ENCODE results near the gene SHANK1.
A peak's percentile ranks its signal among the peaks of the same experiment; 100 is the strongest.

The SHANK1 gene

GRCh38 chr19:50658441-50659317, 60.9 kb downstream of the SHANK1 start:
- peak; percentile 93 for DNase-seq

DNA sequence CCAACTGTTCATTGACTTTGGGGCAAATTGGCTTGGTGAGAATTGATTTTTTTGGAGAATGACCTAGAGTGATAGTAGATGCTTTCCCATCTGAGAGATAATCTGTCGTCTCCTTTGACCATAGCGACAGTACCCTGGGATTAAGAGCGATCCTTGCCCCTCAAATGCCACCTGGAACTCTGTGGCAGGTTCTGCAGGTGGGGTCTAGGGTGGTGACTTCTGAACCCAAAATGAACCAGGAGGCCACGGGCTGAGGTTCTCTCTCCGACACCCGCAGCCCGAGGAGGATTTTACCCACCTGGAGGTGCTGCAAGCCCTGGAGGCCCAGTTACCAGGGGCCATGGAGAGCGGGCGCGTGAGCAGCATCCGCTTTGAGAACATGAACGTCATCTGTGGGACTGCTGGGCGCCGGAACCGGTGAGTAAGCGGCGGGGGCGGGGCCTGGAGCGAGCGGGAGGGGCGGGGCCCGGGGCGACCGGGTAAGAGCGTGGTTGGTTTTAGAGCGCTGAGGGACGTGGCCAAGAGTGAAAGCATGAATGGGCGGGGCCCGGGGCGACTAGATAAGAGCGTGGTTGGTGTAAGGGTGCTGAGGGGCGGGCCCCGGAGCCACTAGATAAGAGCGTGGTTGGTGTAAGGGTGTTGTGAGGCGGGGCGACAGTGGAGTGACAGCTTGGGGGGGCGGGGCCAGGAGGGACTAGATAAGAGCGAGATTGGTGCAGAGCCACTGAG, 61.7 kb downstream of the SHANK1 start:
- DNase-seq, result peak; percentile 100

GRCh38 chr19:50657222-50657669, 62.4 kb downstream of the SHANK1 start:
- DNase-seq, result no peak

GRCh38 chr19:50654882-50655281, 64.7 kb downstream of the SHANK1 start:
- no peak for DNase-seq

DNA sequence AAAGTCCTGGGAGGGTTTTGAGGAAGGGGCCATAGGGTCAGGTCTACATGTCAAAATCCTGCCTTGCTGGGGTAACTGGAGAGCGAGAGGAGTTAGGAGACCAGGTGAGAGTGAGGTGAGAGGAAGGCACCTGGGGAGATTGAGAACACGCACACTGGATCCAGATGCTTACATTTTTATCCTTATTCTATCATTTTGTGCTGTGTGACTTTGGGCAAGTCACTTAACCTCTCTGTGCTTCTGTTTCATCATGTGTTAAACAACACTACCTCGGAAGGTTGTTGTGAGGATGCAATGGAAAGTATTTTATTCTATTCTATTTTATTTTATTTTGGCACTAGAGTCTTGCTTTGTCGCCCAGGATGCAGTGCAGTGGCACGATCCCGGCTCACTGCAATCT, 66.9 kb downstream of the SHANK1 start:
- no peak for DNase-seq

DNA sequence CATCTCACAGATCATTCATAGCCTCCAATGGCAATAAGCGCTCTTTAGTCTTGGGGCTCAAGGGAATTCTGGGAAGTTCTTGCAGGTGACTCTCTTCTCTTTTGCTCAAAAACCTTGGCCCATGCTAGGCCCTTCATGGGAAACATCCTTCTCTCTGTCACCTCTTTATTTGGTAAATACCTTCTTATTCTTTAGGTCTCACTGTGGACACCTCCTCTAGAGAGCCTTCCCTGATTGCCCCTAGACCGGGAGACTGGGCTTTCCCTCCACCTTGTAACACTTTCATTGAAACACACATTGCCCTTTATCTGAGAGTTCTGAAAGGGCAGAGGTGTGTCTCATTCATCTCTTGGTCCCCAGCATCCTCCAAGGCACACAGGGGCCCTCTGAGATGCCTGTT, 68.4 kb downstream of the SHANK1 start:
- DNase-seq, result no peak

DNA sequence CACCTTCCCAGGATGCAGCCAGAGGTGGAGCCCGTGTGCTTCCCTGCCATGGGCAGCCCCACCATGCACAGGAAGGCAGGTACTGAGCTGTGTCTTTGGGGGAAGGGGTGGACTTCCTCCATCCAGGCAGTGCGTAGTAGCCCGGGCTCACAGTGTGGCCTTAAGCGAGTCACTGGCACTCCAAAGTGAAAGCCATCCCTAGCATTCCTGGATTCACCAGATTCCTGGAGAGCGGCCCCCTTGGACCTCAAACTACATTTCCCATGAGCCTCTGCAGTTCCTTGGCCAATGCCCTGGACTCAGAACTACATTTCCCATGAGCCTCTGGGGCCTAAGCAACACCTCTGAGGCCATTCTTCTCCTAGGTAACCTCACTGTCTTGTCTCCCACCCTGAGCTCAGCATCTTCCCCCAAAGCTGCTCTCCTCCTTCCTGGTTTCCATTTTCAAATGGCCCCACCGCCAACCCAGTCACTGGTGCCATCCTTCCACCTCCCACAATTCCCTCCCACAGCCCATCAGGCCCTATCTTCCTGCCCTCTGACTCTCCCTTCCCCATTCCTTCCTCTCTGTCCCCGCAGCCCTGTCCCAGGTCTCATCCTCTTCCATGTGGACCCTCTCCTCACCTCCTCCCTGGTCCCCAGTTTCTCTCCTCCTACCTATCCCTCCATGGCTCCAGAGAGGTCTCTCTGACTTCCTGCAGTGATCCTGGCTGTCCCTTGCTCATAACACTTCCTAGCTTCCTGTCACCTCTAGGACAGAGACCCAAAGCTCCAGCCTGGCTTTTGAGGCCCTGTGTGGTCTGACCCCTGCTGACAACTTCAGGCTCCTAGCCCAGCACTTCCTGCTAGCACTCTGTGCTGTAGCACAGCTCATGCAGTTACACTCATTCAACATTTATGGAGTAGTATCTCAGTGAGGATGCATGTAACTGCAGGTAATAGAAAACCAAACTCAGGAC, 69.9 kb downstream of the SHANK1 start, which contains the start of gene C19orf81:
Gene C19orf81, plus strand, starts transcription at position 13 of the 959 bp plus-strand sequence. Its CDS starts 0 bp downstream, at position 13.
- DNase-seq, result peak; percentile 57

DNA sequence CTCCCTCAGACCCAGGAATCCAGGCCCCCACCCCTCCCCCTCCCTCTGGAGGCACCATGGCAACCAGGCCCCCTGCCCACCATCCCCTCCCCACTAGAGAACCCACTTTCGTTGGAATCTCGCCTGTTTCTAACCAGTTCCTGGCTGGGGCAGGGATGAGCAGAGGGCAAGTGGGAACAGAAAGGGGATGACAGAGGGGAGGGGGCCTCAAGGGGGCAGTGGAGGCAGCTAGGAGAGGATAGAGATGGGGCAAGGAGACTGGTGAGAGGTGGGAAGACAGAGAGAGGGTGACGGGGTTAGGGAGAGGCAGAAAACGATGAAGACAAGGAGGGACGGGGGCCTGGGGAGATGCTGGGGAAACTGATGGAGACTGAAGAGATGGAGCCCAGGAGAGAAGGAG, 70.9 kb downstream of the SHANK1 start:
- no peak for DNase-seq

DNA sequence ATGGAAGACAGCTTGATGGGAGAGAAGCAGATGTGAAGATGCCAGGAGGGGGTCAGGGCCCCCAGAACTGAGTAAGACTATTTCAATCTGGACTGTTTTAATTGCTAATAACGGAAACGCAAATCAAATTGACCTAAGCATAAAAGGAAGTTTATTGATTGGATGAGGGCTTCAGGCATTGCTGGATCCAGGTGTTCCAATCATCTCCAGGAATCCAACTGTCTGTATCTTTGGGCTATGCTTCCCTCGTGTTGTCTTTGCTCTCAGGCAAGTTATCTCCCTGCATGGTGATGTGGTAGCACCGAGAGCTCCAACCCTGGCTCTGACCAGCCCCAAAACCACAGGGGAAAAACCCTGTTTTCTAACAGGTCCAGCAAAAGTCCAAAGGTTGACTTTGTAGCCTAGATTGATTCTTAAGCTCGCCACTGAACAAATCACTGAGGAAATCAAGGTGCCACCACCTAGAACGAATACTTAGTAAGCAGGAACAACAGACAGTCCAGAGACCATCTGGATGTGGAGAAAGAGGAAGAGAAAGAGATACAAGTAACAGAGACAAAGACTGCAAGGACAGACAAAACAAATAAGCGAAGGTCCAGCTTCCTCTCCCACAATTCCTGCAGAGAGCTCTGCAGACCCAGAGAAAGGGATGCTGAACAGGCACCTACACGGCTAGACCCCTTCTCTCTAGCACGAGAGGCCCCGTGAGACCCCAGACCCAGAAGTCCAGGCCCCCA, 71.6 kb downstream of the SHANK1 start:
- peak; percentile 72 for DNase-seq

DNA sequence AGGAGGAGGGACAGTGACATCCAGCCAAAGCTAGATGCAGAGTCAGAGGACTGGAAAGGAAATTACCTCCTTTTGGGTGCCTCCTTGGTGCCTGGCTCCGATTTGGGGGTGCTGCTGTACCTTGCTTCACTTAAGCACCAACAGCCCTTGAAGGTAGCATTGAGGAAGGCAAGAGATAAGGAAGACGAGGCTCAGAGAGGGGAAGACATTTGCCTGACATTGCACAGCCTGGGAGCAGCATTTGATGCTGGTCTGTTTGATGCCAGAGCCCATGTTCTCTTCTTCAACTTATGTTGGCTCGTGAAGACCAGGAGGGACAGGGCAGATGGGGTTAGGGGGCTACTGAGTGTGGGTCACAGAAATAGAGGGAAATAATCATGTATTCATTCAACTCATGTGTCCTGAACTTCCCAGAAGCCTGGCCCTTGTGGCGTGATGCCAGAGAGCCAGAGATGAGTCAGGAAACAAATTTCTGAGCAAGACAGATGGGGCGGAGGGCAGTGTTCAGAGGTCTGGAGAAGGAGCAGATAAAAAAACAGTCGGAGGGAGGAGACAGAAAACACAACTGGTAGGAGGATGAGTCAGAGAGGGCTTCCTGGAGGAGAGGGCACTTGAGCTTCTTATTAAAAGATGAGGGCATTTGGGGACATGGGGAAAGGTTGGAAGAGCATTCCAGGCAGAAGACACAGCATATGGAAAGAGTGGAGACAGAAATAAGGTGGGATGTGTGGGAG, 73.4 kb downstream of the SHANK1 start:
- peak; percentile 44 for DNase-seq

- no peak for DNase-seq
These were observed 74.5 kb downstream of the SHANK1 start for GRCh38 chr19:50645107-50645506.

GRCh38 chr19:50644315-50644915, 75.2 kb downstream of the SHANK1 start:
- DNase-seq, result no peak

- no peak for DNase-seq
These were observed 79.2 kb downstream of the SHANK1 start for GRCh38 chr19:50640368-50640767.

DNA sequence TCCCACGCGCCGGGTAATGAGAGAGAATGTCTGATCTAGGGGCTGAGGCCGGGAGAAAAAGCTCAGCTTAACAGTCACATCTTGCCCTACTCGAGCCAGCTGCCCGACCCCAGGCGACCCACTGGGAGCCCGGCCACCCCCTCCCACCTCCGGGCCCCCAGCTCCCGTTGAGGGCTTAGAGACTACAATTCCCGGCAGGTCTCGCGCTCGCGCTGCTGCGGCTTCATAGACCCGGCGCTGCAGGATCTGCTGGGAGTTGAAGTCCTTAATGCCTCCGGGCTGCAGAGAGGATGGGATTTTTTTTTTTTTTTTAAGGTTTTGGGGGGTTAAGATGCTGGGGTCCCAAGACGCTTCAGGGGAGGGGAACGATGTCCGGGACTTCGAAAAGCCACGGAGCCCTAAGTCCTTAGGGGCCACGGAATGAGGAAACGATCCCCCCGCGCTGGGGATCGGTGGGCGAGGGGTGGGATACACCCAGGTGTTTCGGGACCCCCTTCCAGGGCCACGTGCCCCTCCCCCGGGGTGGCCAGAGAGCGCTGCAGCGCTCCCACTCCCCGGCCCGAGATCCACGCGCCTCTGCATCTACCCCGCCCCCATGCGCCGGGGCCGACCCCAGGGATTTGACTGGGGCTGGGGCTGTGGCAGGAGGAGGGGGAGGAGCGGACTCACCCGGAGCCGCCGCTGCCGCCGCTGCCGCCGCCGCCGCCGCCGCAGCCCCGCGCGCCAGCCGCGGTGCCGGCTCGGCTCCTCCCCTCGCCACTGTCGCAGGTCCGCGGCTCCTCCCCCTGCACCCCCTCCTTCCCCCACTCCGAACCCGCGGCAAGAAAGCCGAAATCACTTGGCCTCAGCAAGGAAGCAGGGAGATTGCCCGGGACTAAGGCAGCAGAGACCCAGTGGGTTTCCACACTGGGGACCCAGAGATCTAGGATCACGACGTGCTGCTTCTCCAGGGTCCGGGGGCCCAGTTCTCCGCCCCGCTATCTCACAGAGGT, 80.2 kb downstream of the SHANK1 start, which contains the start of gene SYT3:
Gene SYT3, minus strand, starts transcription at position 761 of the 992 bp plus-strand sequence. CDS start 2,470 bp downstream, outside the sequence.
- no peak for DNase-seq

GRCh38 chr19:50638600-50638999, 81.0 kb downstream of the SHANK1 start:
- DNase-seq, result no peak

- no peak for DNase-seq
These were observed 83.1 kb downstream of the SHANK1 start for GRCh38 chr19:50636317-50637085.

GRCh38 chr19:50633973-50634372, 85.6 kb downstream of the SHANK1 start:
- DNase-seq, result no peak

GRCh38 chr19:50633359-50633758, 86.2 kb downstream of the SHANK1 start:
- DNase-seq, result no peak

Measured in MV-4-11 (cell line).